H1 (cell line): ENCODE data around the gene TMPRSS13. TPM values are rescaled to one million over a fixed set of nuclear protein-coding genes. Genes with fewer than 3 reads are reported as not detected.
A peak's percentile ranks its signal among the peaks of the same experiment; 100 is the strongest.

Experiments
- CTCF ChIA-PET: fragments of 300-600 bp; sonication (Branson Sonifier 250); formaldehyde crosslinking; loops from one replicate; lab custom pipeline; 2021; ENCODE audit not compliant: partially characterized antibody; lab: Charles Lee
- POLR2A ChIA-PET: fragments of 300-600 bp; sonication (Branson Sonifier 250); formaldehyde crosslinking; loops from one replicate; lab custom pipeline; 2021; ENCODE audit warnings: inconsistent platforms; ENCODE audit not compliant: partially characterized antibody; lab: Charles Lee
- DNase-seq, 2 experiments: peaks; one replicate each; pipeline versions ENCODE4 v3.0.0 to v3.0.0-alpha.2; 2010 to 2022; ENCODE audit warnings: low spot score in 2 of 2, low read depth in 1 of 2, mixed read lengths in 1 of 2
- FAIRE-seq: peaks from 2 replicates; lab custom pipeline; 2011; peaks lifted over from hg19 to GRCh38; lab: Jason Lieb, UNC
- H2AFZ ChIP-seq: 2 replicates; pipeline ENCODE4 v1.8.1; 2012; ENCODE audit warnings: low read length, inconsistent platforms
- H2AK5ac ChIP-seq: 2 replicates; pipeline ENCODE4 v1.6.1; 2013; ENCODE audit warnings: low read depth, low read length
- H2BK120ac ChIP-seq: replicated peaks from 2 replicates; pipeline ENCODE3; 2013; ENCODE audit warnings: low read depth, low read length, inconsistent platforms
- H2BK12ac ChIP-seq: 2 replicates; pipeline ENCODE4 v1.6.1; 2013; ENCODE audit warnings: low read depth, low read length
- H2BK15ac ChIP-seq: 2 replicates; pipeline ENCODE4 v1.6.1; 2013; ENCODE audit warnings: low read length
- H2BK20ac ChIP-seq: 2 replicates; pipeline ENCODE4 v1.6.1; 2013; ENCODE audit warnings: low read length
- H2BK5ac ChIP-seq: 2 replicates; pipeline ENCODE4 v1.6.1; 2013; ENCODE audit warnings: low read depth, low read length
- H3K14ac ChIP-seq: 2 replicates; pipeline ENCODE4 v1.6.1; 2013; ENCODE audit warnings: inconsistent platforms; ENCODE audit not compliant: insufficient read length
- H3K18ac ChIP-seq: 2 replicates; pipeline ENCODE4 v1.6.1; 2013; ENCODE audit warnings: low read length; ENCODE audit errors: extremely low read depth
- H3K23ac ChIP-seq: 2 replicates; pipeline ENCODE4 v1.6.1; 2013; ENCODE audit warnings: inconsistent platforms; ENCODE audit not compliant: insufficient read length
- H3K23me2 ChIP-seq: 2 replicates; pipeline ENCODE4 v1.6.1; 2013; ENCODE audit warnings: low read depth, low read length
- H3K27ac ChIP-seq: 2 replicates; pipeline ENCODE4 v1.6.1; 2011; ENCODE audit warnings: low read depth, low read length, inconsistent platforms
- H3K27me3 ChIP-seq, 4 experiments: replicated peaks in 1 of 4; 1 replicate in 1 of 4; 2 replicates in 3 of 4; pipeline versions ENCODE4 v1.6.1 to v1.8.1; 2011 to 2013; ENCODE audit warnings: low read length in 3 of 4, mild to moderate bottlenecking in 3 of 4, inconsistent platforms in 2 of 4, mixed read lengths in 2 of 4, moderate library complexity in 1 of 4; ENCODE audit not compliant: control insufficient read depth in 3 of 4, insufficient read depth in 3 of 4; ENCODE audit errors: extremely low read depth in 1 of 4
- H3K36me3 ChIP-seq, 4 experiments: 2 replicates each; pipeline versions ENCODE4 v1.6.1 to v1.8.1; 2011 to 2013; ENCODE audit warnings: mild to moderate bottlenecking in 4 of 4, low read length in 3 of 4, moderate library complexity in 2 of 4, control low read depth in 1 of 4, inconsistent platforms in 1 of 4; ENCODE audit not compliant: insufficient read depth in 4 of 4, control insufficient read depth in 2 of 4
- H3K4ac ChIP-seq: replicated peaks from 2 replicates; pipeline ENCODE3; 2013; ENCODE audit warnings: low read length, low read depth, mixed read lengths, inconsistent platforms; ENCODE audit not compliant: insufficient read length
- H3K4me1 ChIP-seq, 4 experiments: replicated peaks in 1 of 4; 1 replicate in 1 of 4; 2 replicates in 3 of 4; pipeline versions ENCODE4 v1.6.1 to v1.8.1; 2011 to 2013; ENCODE audit warnings: low read length in 3 of 4, inconsistent platforms in 2 of 4, mixed read lengths in 1 of 4; ENCODE audit not compliant: insufficient read depth in 4 of 4, control insufficient read depth in 3 of 4
- H3K4me2 ChIP-seq, 2 experiments: 2 replicates each; pipeline versions ENCODE4 v1.6.1 to v1.8.1; 2011 to 2013; ENCODE audit warnings: low read depth in 2 of 2, low read length in 2 of 2, control low read depth in 1 of 2, inconsistent platforms in 1 of 2, mild to moderate bottlenecking in 1 of 2; ENCODE audit not compliant: insufficient read depth in 1 of 2
- H3K4me3 ChIP-seq, 4 experiments: fragments of 200-600, 300-600 bp in 1 of 4; sonication (generic), shearing (Covaris generic), sonication (Bioruptor Twin) in 1 of 4; 2 replicates each; pipeline versions ENCODE4 v1.5.1 to v1.8.1; 2011 to 2016; ENCODE audit warnings: low read length in 4 of 4, low read depth in 3 of 4, control low read depth in 2 of 4, inconsistent platforms in 2 of 4, mild to moderate bottlenecking in 2 of 4, mixed read lengths in 1 of 4, moderate library complexity in 1 of 4; ENCODE audit not compliant: insufficient read depth in 2 of 4; ENCODE audit errors: extremely low read depth in 1 of 4
- H3K56ac ChIP-seq: replicated peaks from 2 replicates; pipeline ENCODE3; 2013; ENCODE audit warnings: low read depth, mild to moderate bottlenecking, mixed read lengths, low read length, inconsistent platforms; ENCODE audit not compliant: insufficient read length
- H3K79me1 ChIP-seq: 2 replicates; pipeline ENCODE4 v1.6.1; 2013; ENCODE audit warnings: low read depth, low read length, control low read depth
- H3K79me2 ChIP-seq, 2 experiments: 2 replicates each; pipeline versions ENCODE4 v1.6.1 to v1.8.1; 2012 to 2013; ENCODE audit warnings: low read length in 2 of 2, mild to moderate bottlenecking in 2 of 2, inconsistent platforms in 1 of 2; ENCODE audit not compliant: insufficient read depth in 2 of 2, control insufficient read depth in 1 of 2
- H3K9ac ChIP-seq, 4 experiments: replicated peaks in 1 of 4; 1 replicate in 1 of 4; 2 replicates in 3 of 4; pipeline versions ENCODE4 v1.6.1 to v1.8.1; 2011 to 2013; ENCODE audit warnings: low read depth in 3 of 4, low read length in 3 of 4, control low read depth in 2 of 4, mild to moderate bottlenecking in 2 of 4, moderate library complexity in 2 of 4, inconsistent platforms in 1 of 4; ENCODE audit errors: extremely low read depth in 1 of 4
- H3K9me3 ChIP-seq, 2 experiments: 2 replicates each; pipeline versions ENCODE4 v1.6.1 to v1.8.1; 2012 to 2013; ENCODE audit warnings: mild to moderate bottlenecking in 2 of 2, moderate library complexity in 2 of 2, control low read depth in 1 of 2, inconsistent platforms in 1 of 2, low read depth in 1 of 2, low read length in 1 of 2, mixed read lengths in 1 of 2; ENCODE audit not compliant: insufficient read depth in 2 of 2
- H4K20me1 ChIP-seq, 2 experiments: replicated peaks in 1 of 2; 2 replicates each; pipeline versions ENCODE3 to v1.8.1; 2011 to 2013; ENCODE audit warnings: inconsistent platforms in 2 of 2, low read length in 2 of 2, mild to moderate bottlenecking in 1 of 2; ENCODE audit not compliant: insufficient read depth in 2 of 2, control insufficient read depth in 1 of 2
- H4K5ac ChIP-seq: 2 replicates; pipeline ENCODE4 v1.6.1; 2013; ENCODE audit warnings: low read length, low read depth, mixed read lengths, inconsistent platforms; ENCODE audit not compliant: insufficient read length
- H4K8ac ChIP-seq: 2 replicates; pipeline ENCODE4 v1.8.0; 2013; ENCODE audit warnings: mild to moderate bottlenecking, moderate library complexity, low read length, inconsistent platforms; ENCODE audit not compliant: insufficient read depth; ENCODE audit errors: extremely low read depth
- H4K91ac ChIP-seq: replicated peaks from 2 replicates; pipeline ENCODE3; 2013; ENCODE audit warnings: low read length, mixed read lengths, inconsistent platforms; ENCODE audit not compliant: insufficient read length
- ATF2 ChIP-seq: IDR thresholded peaks from 2 replicates; pipeline ENCODE4 v1.6.1; 2012; ENCODE audit warnings: low read length, inconsistent platforms
- BACH1 ChIP-seq: IDR thresholded peaks from 2 replicates; pipeline ENCODE4 v1.6.1; 2012; ENCODE audit warnings: low read length, improper control_type of control experiment
- CREB1 ChIP-seq: IDR thresholded peaks from 2 replicates; pipeline ENCODE4 v1.6.1; 2012; ENCODE audit warnings: inconsistent platforms
- KDM4A ChIP-seq: IDR thresholded peaks from one replicate; pipeline ENCODE4 v1.7.1; 2012; ENCODE audit warnings: low read depth, mild to moderate bottlenecking, moderate library complexity, low read length, inconsistent platforms; ENCODE audit not compliant: severe bottlenecking
- RNF2 ChIP-seq: fragments of 200-900, 300-1000 bp; sonication (generic); IDR thresholded peaks from 2 replicates; pipeline ENCODE4 v1.7.1; 2016; ENCODE audit warnings: borderline replicate concordance, low read depth, mild to moderate bottlenecking, antibody characterized with exemption, low read length; ENCODE audit not compliant: poor library complexity, severe bottlenecking; ENCODE audit errors: missing control alignments
- SIX5 ChIP-seq: IDR thresholded peaks from 2 replicates; pipeline ENCODE4 v1.6.1; 2011; ENCODE audit warnings: mild to moderate bottlenecking, low read depth, low read length
- SP1 ChIP-seq: IDR thresholded peaks from 2 replicates; pipeline ENCODE4 v1.6.1; 2011; ENCODE audit warnings: low read depth, low read length
- WGBS, 2 experiments: shearing (Covaris generic) in 1 of 2; methylation state at CpG; one replicate each; pipeline versions ENCODE4 v1.1.6 to v1.1.7; 2013 to 2015; ENCODE audit warnings: low lambda C conversion rate in 2 of 2, mixed read lengths in 2 of 2, inconsistent platforms in 1 of 2, low coverage in 1 of 2, missing lambda C conversion rate in 1 of 2; ENCODE audit not compliant: insufficient replicate concordance in 2 of 2, insufficient coverage in 1 of 2, insufficient read length in 1 of 2; ENCODE audit errors: extremely low coverage in 1 of 2, missing lambda C conversion rate in 1 of 2; 5-methylcytosine and 5-hydroxymethylcytosine counted together
- polyA plus RNA-seq, 7 experiments: library from polyadenylated mRNA; depleted of rRNA in 3 of 7; stranded (reverse) in 5 of 7; unstranded in 2 of 7; fragments of >200 nt in 5 of 7; fragments of 200-250 nt in 2 of 7; gene quantifications; 1 replicate in 5 of 7; 2 replicates in 1 of 7; 4 replicates in 1 of 7; pipeline versions ENCODE4 v1.2.1 to v1.2.3, GENCODE V29; 2011 to 2013; ENCODE audit warnings: missing spikeins in 2 of 7, mixed read lengths in 2 of 7
- total RNA-seq: library from RNA; stranded (reverse); fragmentation: NEBNext Ultra II Directional; extraction: Animal tissue kit (Norgen Biotek cat#: 25700); gene quantifications from 2 replicates; pipeline ENCODE4 v1.2.1, GENCODE V29; 2021

Gene TMPRSS13
- total and polyA plus RNA-seq, 2 of the 8 experiments (the other 6 are each of a cell fraction or from before 2014, with no cell fraction given): 0.61 to 0.79 TPM

- no peak overlapping the region for H2BK120ac ChIP-seq
- no peaks in the 10 kb centered on the region for H3K27me3 ChIP-seq
- no peak overlapping the region; the same call in 1 of the 2 replicates for H3K18ac ChIP-seq
- FAIRE-seq (no peak), DNase-seq (peak; percentile 64 to 92)
- H3K56ac ChIP-seq: no peak overlapping the region
- H3K27ac ChIP-seq: no peak overlapping the region
- H3K4me2 ChIP-seq: peak overlapping the region; percentile 63 to 66
- peak overlapping the region; percentile 9 for H4K91ac ChIP-seq
- TF ChIP-seq KDM4A: peak; percentile 11
- no peak for TF ChIP-seq RNF2
- TF ChIP-seq BACH1: peak; percentile 54; the same call in 1 of the 2 replicates
- TF ChIP-seq CREB1: peak; percentile 82
- peak; percentile 37; the same call in 1 of the 2 replicates for TF ChIP-seq SP1
- TF ChIP-seq SIX5: no peak
- 0 out of 2 replicates have a peak, but pooled peaks have one; percentile 42 for TF ChIP-seq ATF2
- ChIA-PET POLR2A (interaction anchor here (1.0 kb wide), 1 partner anchor 31 kb away, joined by 3 read pairs; the partner anchor contains the start of gene FXYD6), CTCF (interaction anchor here (0.6 to 12.6 kb wide), 29 partner anchors 12 to 298 kb away, joined by 3 to 122 read pairs (median 3); partner anchors contain the start of gene FXYD6)
- no peaks in the 10 kb centered on the region for H3K36me3 ChIP-seq
- H3K79me1 ChIP-seq: no peaks in the 10 kb centered on the region
- WGBS, 2 experiments: 37% methylated on average over 24 of the region's 24 CpGs; no CpG with 5 or more reads in 1 of the 2 experiments
- H3K14ac ChIP-seq: no peak overlapping the region
- H2BK20ac ChIP-seq: no peak overlapping the region
- H4K5ac ChIP-seq: no peak overlapping the region
- H3K9me3 ChIP-seq: no peaks in the 10 kb centered on the region
- H3K23ac ChIP-seq: no peak overlapping the region
- no peak overlapping the region for H3K4ac ChIP-seq
- H3K79me2 ChIP-seq: no peaks in the 10 kb centered on the region
- 0 out of 2 replicates have a peak overlapping the region, but pooled peaks have one; percentile 43 for H2AFZ ChIP-seq
- H2BK5ac ChIP-seq: peak overlapping the region; percentile 8; the same call in 1 of the 2 replicates
- H2BK15ac ChIP-seq: no peak overlapping the region
- H4K8ac ChIP-seq: no peak overlapping the region
- H4K20me1 ChIP-seq: no peaks in the 10 kb centered on the region
- H2BK12ac ChIP-seq: peak overlapping the region; percentile 51
- peak overlapping the region; percentile 72; the same call in 1 of the 2 replicates for H2AK5ac ChIP-seq
- no peak overlapping the region for H3K9ac ChIP-seq
- peaks cover 0 to 12% (median 3%) of the 10 kb centered on the region in 4 experiments; a peak in 5 of 7 replicates for H3K4me1 ChIP-seq
- peaks cover 3% of the 10 kb centered on the region; the same call in 1 of the 2 replicates for H3K23me2 ChIP-seq
- H3K4me3 ChIP-seq: peak overlapping the region; percentile 2 to 34 (median 12); a peak in 4 of 8 replicates
These were observed 21.7 kb downstream of the TMPRSS13 start for GRCh38 chr11:117907276-117908108.
